Caco-2 (cell line): ENCODE data around the gene ELAVL1. TPM values are rescaled to one million over a fixed set of nuclear protein-coding genes. Genes with fewer than 3 reads are reported as not detected.

Source experiments
- BruUV-seq: library from RNA; stranded (reverse); fragments of 400-500 nt; replicated peaks from 2 replicates; lab custom pipeline; 2021; lab: Mats Ljungman, UMichigan
- CTCF ChIA-PET: fragments of 300-600 bp; sonication (Branson Sonifier 250); formaldehyde crosslinking; loops from one replicate; lab custom pipeline; 2022; ENCODE audit warnings: antibody characterized with exemption; lab: Charles Lee
- POLR2A ChIA-PET: fragments of 300-600 bp; sonication (Branson Sonifier 250); formaldehyde crosslinking; loops from one replicate; lab custom pipeline; 2022; ENCODE audit warnings: antibody characterized with exemption; lab: Charles Lee
- DNase-seq, 2 experiments: peaks; one replicate each; pipeline versions ENCODE4 v3.0.0 to v3.0.0-alpha.2; 2020 to 2022
- H3K27me3 ChIP-seq: replicated peaks from 2 replicates; pipeline ENCODE4 v1.6.0; 2011; ENCODE audit warnings: low read length; ENCODE audit not compliant: control insufficient read depth, insufficient read depth
- H3K36me3 ChIP-seq: 2 replicates; pipeline ENCODE4 v1.5.1; 2011; ENCODE audit warnings: low read length; ENCODE audit not compliant: control insufficient read depth, insufficient read depth
- H3K4me1 ChIP-seq: fragments of 250-450 bp; sonication (Bioruptor Pico); 2 replicates; pipeline ENCODE4 v1.5.1; 2020; ENCODE audit warnings: mild to moderate bottlenecking
- H3K4me3 ChIP-seq: 2 replicates; pipeline ENCODE4 v1.5.1; 2011; ENCODE audit warnings: low read depth, mild to moderate bottlenecking, control low read depth, low read length
- H3K9me3 ChIP-seq: fragments of 250-450 bp; sonication (Bioruptor Pico); 2 replicates; pipeline ENCODE4 v1.5.1; 2020; ENCODE audit warnings: mild to moderate bottlenecking, moderate library complexity
- H3K27ac Mint-ChIP-seq: one replicate; pipeline ENCODE4 v1.8.0; 2022; ENCODE audit warnings: mixed read lengths; ENCODE audit not compliant: unreplicated experiment
- H3K27me3 Mint-ChIP-seq: one replicate; pipeline ENCODE4 v1.8.0; 2022; ENCODE audit warnings: mixed read lengths; ENCODE audit not compliant: insufficient read depth, unreplicated experiment
- H3K36me3 Mint-ChIP-seq: one replicate; pipeline ENCODE4 v1.8.0; 2022; ENCODE audit warnings: mild to moderate bottlenecking, mixed read lengths; ENCODE audit not compliant: insufficient read depth, unreplicated experiment
- H3K4me1 Mint-ChIP-seq: one replicate; pipeline ENCODE4 v1.8.0; 2022; ENCODE audit warnings: low read depth, mixed read lengths; ENCODE audit not compliant: unreplicated experiment
- H3K4me3 Mint-ChIP-seq: one replicate; pipeline ENCODE4 v1.8.0; 2022; ENCODE audit warnings: mild to moderate bottlenecking, moderate library complexity, mixed read lengths; ENCODE audit not compliant: unreplicated experiment
- H3K9me3 Mint-ChIP-seq: one replicate; pipeline ENCODE4 v1.8.0; 2022; ENCODE audit warnings: mixed read lengths; ENCODE audit not compliant: unreplicated experiment
- CTCF ChIP-seq, 2 experiments: fragments of 200-600 bp in 1 of 2; IDR thresholded peaks; 1 replicate in 1 of 2; 2 replicates in 1 of 2; pipeline versions ENCODE4 v1.5.1 to v1.8.0; 2011 to 2022; ENCODE audit warnings: antibody characterized with exemption in 1 of 2, control low read depth in 1 of 2, inconsistent platforms in 1 of 2, low read depth in 1 of 2, low read length in 1 of 2, mild to moderate bottlenecking in 1 of 2, moderate library complexity in 1 of 2; ENCODE audit not compliant: insufficient read depth in 1 of 2, severe bottlenecking in 1 of 2, unreplicated experiment in 1 of 2
- intact Hi-C: fragments of 100-400 bp; cut with micrococcal nuclease; formaldehyde crosslinking; loops from one replicate; pipeline ENCODE4 v1.10.0; 2022; ENCODE audit not compliant: unreplicated experiment
- total RNA-seq: library from RNA; stranded (reverse); gene quantifications from 2 replicates; pipeline ENCODE4 v1.2.3, GENCODE V29; 2022

The ELAVL1 gene
- total RNA-seq, 1 experiment from 2014 or later = 117 TPM

- Mint-ChIP-seq H3K27ac (peak overlapping the region; percentile 95), H3K36me3 (peaks cover 77% of the 10 kb centered on the region), H3K9me3 (no peaks in the 10 kb centered on the region), H3K4me1 (peaks cover 6% of the 10 kb centered on the region), H3K4me3 (peak overlapping the region; percentile 92), H3K27me3 (no peaks in the 10 kb centered on the region)
- no peaks in the 10 kb centered on the region for H3K9me3 ChIP-seq
- peak overlapping the region; percentile 89 for H3K4me3 ChIP-seq
- H3K36me3 ChIP-seq = peaks cover 3% of the 10 kb centered on the region
- ChIA-PET POLR2A (no interaction called here), CTCF (interaction anchor here (0.7 kb wide), 1 partner anchor 52 kb away, joined by 3 read pairs; no protein-coding TSS in a partner anchor)
- no peak for TF ChIP-seq CTCF (IDR thresholded peaks at IDR 0.05; ENCODE audit: insufficient read depth in 1 of 2, low read depth in 1 of 2, low read length in 1 of 2, severe bottlenecking in 1 of 2, unreplicated experiment in 1 of 2)
- no peaks in the 10 kb centered on the region; the same call in 1 of the 2 replicates for H3K4me1 ChIP-seq
- H3K27me3 ChIP-seq = no peaks in the 10 kb centered on the region
- TSS peak; percentile 31 for BruUV-seq
- no peak for DNase-seq
- intact Hi-C loops = loop anchor here (10.0 kb wide), 1 partner anchor 213 kb away; no protein-coding TSS in a partner anchor
These were observed 63.4 kb downstream of the ELAVL1 start for GRCh38 chr19:7941895-7942596.

- intact Hi-C loops = loop anchor here (10.0 kb wide), 1 partner anchor 214 kb away; no protein-coding TSS in a partner anchor
- Mint-ChIP-seq H3K27me3 (no peaks in the 10 kb centered on the region), H3K4me1 (peaks cover 6% of the 10 kb centered on the region), H3K27ac (peak overlapping the region; percentile 42), H3K4me3 (no peak overlapping the region), H3K36me3 (peaks cover 83% of the 10 kb centered on the region), H3K9me3 (no peaks in the 10 kb centered on the region)
- ChIA-PET POLR2A (no interaction called here), CTCF (interaction anchor here (0.6 to 0.7 kb wide), 2 partner anchors 20 to 229 kb away, joined by 3 to 4 read pairs; partner anchors contain the start of gene SNAPC2)
- Histone ChIP-seq H3K9me3 (no peaks in the 10 kb centered on the region), H3K4me1 (no peaks in the 10 kb centered on the region; the same call in 1 of the 2 replicates), H3K4me3 (no peak overlapping the region), H3K27me3 (no peaks in the 10 kb centered on the region), H3K36me3 (peaks cover 3% of the 10 kb centered on the region)
- no peak for TF ChIP-seq CTCF (IDR thresholded peaks at IDR 0.05; ENCODE audit: insufficient read depth in 1 of 2, low read depth in 1 of 2, low read length in 1 of 2, severe bottlenecking in 1 of 2, unreplicated experiment in 1 of 2)
- BruUV-seq = no TSS peak
- no peak for DNase-seq
These were observed 64.6 kb downstream of the ELAVL1 start for GRCh38 chr19:7940841-7941240.

GRCh38 chr19:7934766-7935165 lies 70.7 kb downstream of the ELAVL1 start:
- CTCF ChIA-PET = no interaction called here
- no peak for TF ChIP-seq CTCF (IDR thresholded peaks at IDR 0.05; ENCODE audit: insufficient read depth in 1 of 2, low read depth in 1 of 2, low read length in 1 of 2, severe bottlenecking in 1 of 2, unreplicated experiment in 1 of 2)

More at GRCh38 chr19:7934766-7935165, 70.7 kb downstream of the ELAVL1 start:
- no peak overlapping the region for H3K27ac Mint-ChIP-seq
- no peaks in the 10 kb centered on the region for H3K9me3 Mint-ChIP-seq
- no peaks in the 10 kb centered on the region; the same call in 1 of the 2 replicates for H3K4me1 ChIP-seq
- no peaks in the 10 kb centered on the region for H3K27me3 Mint-ChIP-seq
- no peak overlapping the region for H3K4me3 ChIP-seq
- H3K27me3 ChIP-seq = no peaks in the 10 kb centered on the region
- no peaks in the 10 kb centered on the region for H3K4me1 Mint-ChIP-seq
- no peak for DNase-seq
- peaks cover 1% of the 10 kb centered on the region; the same call in 1 of the 2 replicates for H3K36me3 ChIP-seq
- intact Hi-C loops = no loop called here
- no TSS peak for BruUV-seq
- no peaks in the 10 kb centered on the region for H3K9me3 ChIP-seq
- POLR2A ChIA-PET = interaction anchor here (1.2 kb wide), 1 partner anchor 9 kb away, joined by 7 read pairs; the partner anchor contains the start of gene TIMM44
- H3K4me3 Mint-ChIP-seq = no peak overlapping the region
- H3K36me3 Mint-ChIP-seq = peaks cover 81% of the 10 kb centered on the region
